ENCODE results near the gene UEVLD.
"Not testable (repeated sequence)": the region's sequence is repeated elsewhere in the genome, so short reads cannot be mapped to it uniquely, and the experiment has no call there.

UEVLD gene

GRCh38 chr11:18608376-18608775, 19.8 kb upstream of the UEVLD start:
- FAIRE-seq (no peak), DNase-seq (ENCODE audit: insufficient read length, low spot score) (no peak)
- no peak for TF ChIP-seq CTCF (IDR thresholded peaks at IDR 0.05; ENCODE audit: insufficient read depth, missing control alignments)

- FAIRE-seq, result no peak
Observed at GRCh38 chr11:18600915-18601569, 12.5 kb upstream of the UEVLD start.

GRCh38 chr11:18599739-18600230, 11.3 kb upstream of the UEVLD start, which contains the start of gene MISFA:
TSS of gene MISFA (plus strand) at chr11:18599789. CDS start at chr11:18599929, 140 bp downstream.
- TF ChIP-seq CTCF (IDR thresholded peaks at IDR 0.05; ENCODE audit: insufficient read depth, missing control alignments), result no peak
- FAIRE-seq (no peak), DNase-seq (ENCODE audit: insufficient read length, low spot score) (no peak)

More at GRCh38 chr11:18600915-18601569, 12.5 kb upstream of the UEVLD start:
- no peak for DNase-seq (ENCODE audit: insufficient read length, low spot score)
- TF ChIP-seq CTCF (IDR thresholded peaks at IDR 0.05; ENCODE audit: insufficient read depth, missing control alignments), result no peak

- FAIRE-seq, result no peak
- no peak for DNase-seq (ENCODE audit: insufficient read length, low spot score)
- no peak for TF ChIP-seq CTCF (IDR thresholded peaks at IDR 0.05; ENCODE audit: insufficient read depth, missing control alignments)
Observed at GRCh38 chr11:18594999-18595749, 6.6 kb upstream of the UEVLD start.

GRCh38 chr11:18594088-18594487, 5.6 kb upstream of the UEVLD start:
- not testable (repeated sequence) for FAIRE-seq

GRCh38 chr11:18590571-18590970, 2.0 kb upstream of the UEVLD start:
- FAIRE-seq, result no peak
- no peak for TF ChIP-seq CTCF (IDR thresholded peaks at IDR 0.05; ENCODE audit: insufficient read depth, missing control alignments)

More at GRCh38 chr11:18594088-18594487, 5.6 kb upstream of the UEVLD start:
- DNase-seq (ENCODE audit: insufficient read length, low spot score), result not testable (repeated sequence)

GRCh38 chr11:18581825-18582224, 6.7 kb downstream of the UEVLD start:
- no peak for FAIRE-seq
- TF ChIP-seq CTCF (IDR thresholded peaks at IDR 0.05; ENCODE audit: insufficient read depth, missing control alignments), result no peak
- DNase-seq (ENCODE audit: insufficient read length, low spot score), result no peak

More at GRCh38 chr11:18590571-18590970, 2.0 kb upstream of the UEVLD start:
- no peak for DNase-seq (ENCODE audit: insufficient read length, low spot score)
